Left lung (tissue), 10 donors: ENCODE results near the gene GRID1. TPM values are rescaled to one million over a fixed set of nuclear protein-coding genes. Genes with fewer than 3 reads are reported as not detected.

ENCODE experiments used
- ATAC-seq: fragments of 200-7000 bp; cut with Tn5 transposase; one replicate; pipeline ENCODE4 v1.9.1; 2020; ENCODE audit warnings: moderate library complexity
- DNase-seq, 4 donors: peaks; one replicate each; pipeline ENCODE4 v3.0.0-alpha.2; 2013 to 2020
- H3K27ac ChIP-seq, 2 donors: fragments of 200-600 bp; sonication (generic) in 1 of 2; one replicate each; pipeline versions ENCODE4 v1.5.0 to v1.8.0; 2020 to 2021
- H3K27me3 ChIP-seq, 2 donors: fragments of 200-600 bp; sonication (generic) in 1 of 2; one replicate each; pipeline versions ENCODE4 v1.5.0 to v1.8.0; 2020 to 2021
- H3K36me3 ChIP-seq, 2 donors: fragments of 200-600 bp; sonication (generic) in 1 of 2; one replicate each; pipeline versions ENCODE4 v1.5.0 to v1.8.0; 2020 to 2021
- H3K4me1 ChIP-seq, 2 donors: fragments of 200-600 bp; one replicate each; pipeline ENCODE4 v1.8.0; 2021
- H3K4me3 ChIP-seq, 2 donors: fragments of 200-600 bp; sonication (generic) in 1 of 2; one replicate each; pipeline versions ENCODE4 v1.5.0 to v1.8.0; 2020 to 2021; ENCODE audit warnings: mild to moderate bottlenecking in 1 of 2
- H3K9me3 ChIP-seq, 2 donors: fragments of 200-600 bp; sonication (generic) in 1 of 2; one replicate each; pipeline versions ENCODE4 v1.5.0 to v1.8.0; 2020 to 2021
- intact Hi-C, 2 donors: fragments of 100-400 bp; cut with DNase I; formaldehyde crosslinking; loops; one replicate each; pipeline versions ENCODE4 v1.11.2 to v1.14.2; 2022
- polyA plus RNA-seq, 6 donors: library from polyadenylated mRNA; unstranded; fragments of 120-200 nt; gene quantifications; one replicate each; pipeline ENCODE4 v1.2.1, GENCODE V29; 2013; ENCODE audit not compliant: insufficient read length in 6 of 6
- total RNA-seq, 2 donors: library from RNA; stranded (reverse); fragmentation: NEBNext Ultra II Directional; extraction: Animal tissue kit (Norgen Biotek cat#: 25700); gene quantifications; one replicate each; pipeline ENCODE4 v1.2.1, GENCODE V29; 2021
- TF ChIP-seq, protein P1 (sequence below), 2 donors: fragments of 200-600 bp; sonication (generic) in 1 of 2; IDR thresholded peaks; one replicate each; pipeline versions ENCODE4 v1.5.0 to v1.8.0; 2021; ENCODE audit warnings: antibody characterized with exemption in 2 of 2
- donor health status: DM: no; HTN: yes; CAD: no.
- donor health status: DM: no; HTN: no; CAD: no.

GRID1 gene
- total and polyA plus RNA-seq, 8 donors: 0.81 to 2.6 (median 1.2) TPM

DNA sequence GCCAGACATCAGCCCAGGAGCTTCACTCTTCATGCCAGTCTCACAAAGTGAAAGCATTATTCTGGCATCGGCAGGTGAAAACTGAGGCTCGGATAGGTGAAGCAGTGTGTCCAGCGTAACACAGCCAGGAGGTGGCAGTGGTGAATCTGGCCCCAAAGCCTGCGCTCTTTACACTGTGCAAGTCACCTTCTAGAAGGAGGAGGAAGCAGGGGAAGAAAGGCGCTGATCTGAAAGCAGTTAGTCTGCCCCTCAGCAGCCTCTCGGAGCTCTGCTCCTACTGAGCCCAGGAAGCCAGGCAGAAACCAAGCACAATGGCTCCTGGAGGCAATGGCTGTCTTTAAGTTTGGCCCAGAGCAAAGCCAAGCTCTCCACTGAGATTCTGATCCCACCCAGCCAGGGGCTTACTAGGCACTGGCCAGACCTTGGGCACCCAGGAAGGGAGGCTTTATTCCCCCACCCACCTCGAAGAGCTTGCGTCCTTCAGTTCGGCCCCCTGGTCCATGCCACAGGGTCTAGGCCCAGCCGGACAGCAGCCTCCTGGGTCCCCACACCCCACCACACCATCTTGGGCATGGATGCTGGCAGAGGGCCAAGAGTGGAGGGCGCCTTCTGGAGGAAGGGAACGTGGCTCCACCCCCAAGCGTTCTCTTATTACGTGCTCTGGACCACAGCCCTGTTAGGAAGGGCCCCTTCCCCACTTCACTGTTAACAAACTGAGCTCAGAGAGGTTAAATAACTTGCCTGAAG is 104.5 kb downstream of the GRID1 start:
- H3K36me3 ChIP-seq: no peaks in the 10 kb centered on the region
- H3K4me1 ChIP-seq: peaks cover 0 to 5% of the 10 kb centered on the region in 2 donors
- no peak overlapping the region for H3K4me3 ChIP-seq
- intact Hi-C loops: no loop called here
- no peaks in the 10 kb centered on the region for H3K9me3 ChIP-seq
- peak; percentile 92 for ATAC-seq
- H3K27ac ChIP-seq: no peak overlapping the region
- TF ChIP-seq, protein P1, sequence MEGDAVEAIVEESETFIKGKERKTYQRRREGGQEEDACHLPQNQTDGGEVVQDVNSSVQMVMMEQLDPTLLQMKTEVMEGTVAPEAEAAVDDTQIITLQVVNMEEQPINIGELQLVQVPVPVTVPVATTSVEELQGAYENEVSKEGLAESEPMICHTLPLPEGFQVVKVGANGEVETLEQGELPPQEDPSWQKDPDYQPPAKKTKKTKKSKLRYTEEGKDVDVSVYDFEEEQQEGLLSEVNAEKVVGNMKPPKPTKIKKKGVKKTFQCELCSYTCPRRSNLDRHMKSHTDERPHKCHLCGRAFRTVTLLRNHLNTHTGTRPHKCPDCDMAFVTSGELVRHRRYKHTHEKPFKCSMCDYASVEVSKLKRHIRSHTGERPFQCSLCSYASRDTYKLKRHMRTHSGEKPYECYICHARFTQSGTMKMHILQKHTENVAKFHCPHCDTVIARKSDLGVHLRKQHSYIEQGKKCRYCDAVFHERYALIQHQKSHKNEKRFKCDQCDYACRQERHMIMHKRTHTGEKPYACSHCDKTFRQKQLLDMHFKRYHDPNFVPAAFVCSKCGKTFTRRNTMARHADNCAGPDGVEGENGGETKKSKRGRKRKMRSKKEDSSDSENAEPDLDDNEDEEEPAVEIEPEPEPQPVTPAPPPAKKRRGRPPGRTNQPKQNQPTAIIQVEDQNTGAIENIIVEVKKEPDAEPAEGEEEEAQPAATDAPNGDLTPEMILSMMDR (IDR thresholded peaks at IDR 0.05): peak in 1 of 2 donors; percentile 14
- peaks cover 0 to 54% of the 10 kb centered on the region in 2 donors for H3K27me3 ChIP-seq
- peak in 1 of 4 donors; percentile 13 for DNase-seq

DNA sequence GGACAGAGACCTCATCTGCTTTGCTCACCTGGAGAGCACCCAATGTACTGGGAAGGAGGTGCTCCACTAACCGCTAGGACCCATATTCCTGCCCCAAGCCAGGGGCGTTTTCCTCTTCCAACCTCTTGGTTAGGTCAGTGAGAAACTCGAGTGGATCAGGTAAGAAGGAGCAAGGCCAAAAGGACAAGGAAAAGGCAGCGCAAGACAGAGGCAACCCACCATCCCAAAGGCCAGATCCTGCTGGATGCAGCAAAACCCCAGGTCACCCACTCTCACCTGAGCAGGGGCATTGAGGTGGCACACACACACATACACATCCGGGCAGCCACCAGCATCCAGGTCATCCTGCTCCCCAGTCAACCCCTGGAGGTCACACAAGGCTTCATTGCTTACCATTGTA is 105.1 kb downstream of the GRID1 start:
- no peak for DNase-seq
- Histone ChIP-seq H3K36me3 (no peaks in the 10 kb centered on the region), H3K27me3 (peaks cover 0 to 54% of the 10 kb centered on the region in 2 donors), H3K9me3 (no peaks in the 10 kb centered on the region), H3K4me3 (no peak overlapping the region), H3K4me1 (peaks cover 0 to 5% of the 10 kb centered on the region in 2 donors), H3K27ac (no peak overlapping the region)
- no peak for ATAC-seq
- TF ChIP-seq, protein P1 (IDR thresholded peaks at IDR 0.05): no peak
- intact Hi-C loops: no loop called here

DNA sequence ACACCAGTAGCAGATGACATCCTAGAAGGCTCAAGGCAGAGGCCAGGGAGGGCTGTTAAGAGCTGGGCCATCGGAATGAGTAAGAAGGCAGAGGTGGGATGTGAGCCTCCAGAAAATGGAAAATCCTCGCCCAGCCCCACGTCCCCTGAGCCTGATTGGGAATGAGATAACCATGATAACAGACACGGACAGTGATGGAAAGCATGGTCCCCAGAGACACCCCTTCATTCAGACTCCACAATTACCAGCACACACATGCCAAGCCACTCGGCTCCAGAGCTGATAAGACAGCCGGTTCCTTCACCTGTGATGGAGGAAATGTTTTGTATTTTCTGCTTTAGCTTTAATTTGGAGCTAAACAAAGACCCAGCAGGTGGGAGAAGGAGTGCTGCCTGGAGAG is 106.0 kb downstream of the GRID1 start:
- H3K27me3 ChIP-seq: peaks cover 0 to 53% of the 10 kb centered on the region in 2 donors
- H3K36me3 ChIP-seq: no peaks in the 10 kb centered on the region
- H3K27ac ChIP-seq: no peak overlapping the region
- TF ChIP-seq, protein P1 (IDR thresholded peaks at IDR 0.05): no peak
- H3K4me3 ChIP-seq: no peak overlapping the region
- no peak for ATAC-seq
- intact Hi-C loops: no loop called here
- no peaks in the 10 kb centered on the region for H3K9me3 ChIP-seq
- H3K4me1 ChIP-seq: peaks cover 0 to 5% of the 10 kb centered on the region in 2 donors
- no peak for DNase-seq

DNA sequence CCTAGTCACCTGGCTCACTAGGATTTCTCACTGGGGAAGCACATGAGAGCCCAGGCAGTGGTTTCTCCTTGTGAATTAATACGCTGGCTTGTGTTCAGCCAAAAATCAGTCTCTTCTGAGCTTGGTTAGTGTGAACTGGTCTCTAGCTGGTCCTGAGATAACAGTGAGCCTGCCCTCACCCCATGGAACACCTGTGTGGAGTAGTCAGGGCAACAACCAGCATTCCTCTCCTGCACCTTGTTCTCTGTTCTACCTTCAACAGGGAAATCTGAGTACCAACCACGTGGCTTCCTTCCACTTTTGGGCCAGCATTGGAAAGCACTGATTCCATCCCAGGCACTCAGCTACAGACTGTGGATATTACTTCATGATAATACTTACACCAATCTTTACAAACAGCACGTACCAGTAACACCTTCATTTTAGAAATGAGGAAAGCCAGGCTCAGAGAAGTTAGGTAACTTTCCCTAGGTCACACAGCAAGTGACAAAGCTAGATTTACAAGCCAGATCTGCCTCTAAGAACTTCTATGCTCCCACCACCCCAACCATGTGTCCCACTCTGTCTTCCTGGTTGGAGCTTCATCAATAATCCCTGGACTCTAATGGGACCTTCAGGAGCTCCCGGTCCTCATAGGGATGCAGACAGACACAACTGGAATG is 106.6 kb downstream of the GRID1 start:
- Histone ChIP-seq H3K27me3 (peaks cover 0 to 48% of the 10 kb centered on the region in 2 donors), H3K9me3 (no peaks in the 10 kb centered on the region), H3K4me1 (peaks cover 0 to 5% of the 10 kb centered on the region in 2 donors), H3K36me3 (no peaks in the 10 kb centered on the region), H3K27ac (no peak overlapping the region), H3K4me3 (no peak overlapping the region)
- DNase-seq: no peak
- no peak for ATAC-seq
- TF ChIP-seq, protein P1 (IDR thresholded peaks at IDR 0.05): no peak
- intact Hi-C loops: no loop called here

DNA sequence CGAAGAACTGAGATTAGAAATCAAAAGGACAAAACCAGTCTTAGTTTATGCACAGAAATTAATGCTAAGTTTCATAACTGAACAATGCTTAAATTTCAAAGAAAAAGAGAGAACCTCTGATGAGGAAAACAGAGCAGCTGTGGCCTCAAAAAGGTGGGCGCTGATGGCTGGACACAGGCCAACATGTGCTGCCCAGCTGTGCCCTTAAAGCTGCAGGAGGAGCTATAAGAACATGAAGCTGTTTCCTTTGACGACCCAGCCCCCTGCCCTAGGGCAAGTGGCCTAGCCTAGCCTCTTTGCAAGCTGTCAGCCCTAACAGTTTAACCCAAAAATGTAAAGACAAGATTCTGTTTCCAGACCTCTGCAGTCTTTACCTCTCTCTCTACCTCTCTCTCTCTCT is 107.7 kb downstream of the GRID1 start:
- intact Hi-C loops: no loop called here
- Histone ChIP-seq H3K4me1 (peaks cover 0 to 5% of the 10 kb centered on the region in 2 donors), H3K27me3 (peaks cover 0 to 38% of the 10 kb centered on the region in 2 donors), H3K9me3 (no peaks in the 10 kb centered on the region), H3K36me3 (no peaks in the 10 kb centered on the region), H3K27ac (no peak overlapping the region), H3K4me3 (no peak overlapping the region)
- DNase-seq (no peak), ATAC-seq (no peak)
- TF ChIP-seq, protein P1 (IDR thresholded peaks at IDR 0.05): no peak
